Fibroblast of lung (primary cell): ENCODE measurements around the gene CP.

ENCODE experiments used
- EZH2 ChIP-seq: IDR thresholded peaks from 2 replicates; pipeline ENCODE4 v1.5.1; 2012; ENCODE audit warnings: low read length, control low read depth, mild to moderate bottlenecking; ENCODE audit errors: missing control alignments
- TF ChIP-seq, protein P1 (sequence below), 2 donors: IDR thresholded peaks in 1 of 2; conservative IDR thresholded peaks in 1 of 2; 1 replicate in 1 of 2; 2 replicates in 1 of 2; pipeline ENCODE4 v1.5.1; 2011 to 2012; ENCODE audit warnings: low read length in 2 of 2, control low read depth in 1 of 2, inconsistent platforms in 1 of 2, low read depth in 1 of 2, mild to moderate bottlenecking in 1 of 2

DNA sequence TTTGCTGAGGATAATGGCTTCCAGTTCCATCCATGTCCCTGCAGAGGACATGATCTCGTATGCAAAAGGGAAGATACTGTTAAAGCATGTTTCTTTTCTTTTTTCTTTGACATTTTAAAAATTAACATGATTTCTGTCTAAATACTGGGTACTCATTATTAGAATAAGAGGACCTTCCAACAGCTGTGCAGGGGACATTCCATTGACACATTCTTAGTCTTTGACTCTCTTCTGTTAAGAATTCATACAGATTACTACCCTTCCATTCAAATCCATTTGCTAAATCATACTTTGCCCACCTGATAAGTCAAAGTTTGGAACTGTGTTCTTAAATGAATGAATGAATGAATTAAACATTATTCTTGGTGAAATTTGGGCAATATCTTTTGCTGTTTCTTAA, 5.1 kb upstream of the CP start:
- TF ChIP-seq, protein P1, sequence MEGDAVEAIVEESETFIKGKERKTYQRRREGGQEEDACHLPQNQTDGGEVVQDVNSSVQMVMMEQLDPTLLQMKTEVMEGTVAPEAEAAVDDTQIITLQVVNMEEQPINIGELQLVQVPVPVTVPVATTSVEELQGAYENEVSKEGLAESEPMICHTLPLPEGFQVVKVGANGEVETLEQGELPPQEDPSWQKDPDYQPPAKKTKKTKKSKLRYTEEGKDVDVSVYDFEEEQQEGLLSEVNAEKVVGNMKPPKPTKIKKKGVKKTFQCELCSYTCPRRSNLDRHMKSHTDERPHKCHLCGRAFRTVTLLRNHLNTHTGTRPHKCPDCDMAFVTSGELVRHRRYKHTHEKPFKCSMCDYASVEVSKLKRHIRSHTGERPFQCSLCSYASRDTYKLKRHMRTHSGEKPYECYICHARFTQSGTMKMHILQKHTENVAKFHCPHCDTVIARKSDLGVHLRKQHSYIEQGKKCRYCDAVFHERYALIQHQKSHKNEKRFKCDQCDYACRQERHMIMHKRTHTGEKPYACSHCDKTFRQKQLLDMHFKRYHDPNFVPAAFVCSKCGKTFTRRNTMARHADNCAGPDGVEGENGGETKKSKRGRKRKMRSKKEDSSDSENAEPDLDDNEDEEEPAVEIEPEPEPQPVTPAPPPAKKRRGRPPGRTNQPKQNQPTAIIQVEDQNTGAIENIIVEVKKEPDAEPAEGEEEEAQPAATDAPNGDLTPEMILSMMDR (conservative IDR thresholded peaks at IDR 0.05 in 1 of 2, IDR thresholded peaks at IDR 0.05 in 1 of 2; ENCODE audit: low read depth in 1 of 2, low read length in 2 of 2), result no peak
- TF ChIP-seq EZH2, result no peak
